Neural cell (in vitro differentiated cells): ENCODE data around the gene ORC5. TPM values are rescaled to one million over a fixed set of nuclear protein-coding genes. Genes with fewer than 3 reads are reported as not detected.

ENCODE experiments used
- H2AFZ ChIP-seq: fragments of 200-600, 300-800 bp; sonication (generic), shearing (Covaris generic); 2 replicates; pipeline ENCODE4 v1.6.0; 2014; ENCODE audit warnings: low read depth, mild to moderate bottlenecking, antibody characterized with exemption, low read length, moderate library complexity
- H3F3A ChIP-seq: fragments of 200-600 bp; shearing (Covaris generic); 2 replicates; pipeline ENCODE4 v1.6.1; 2016; ENCODE audit warnings: mild to moderate bottlenecking, moderate library complexity, mixed read lengths, antibody characterized with exemption, low read length; ENCODE audit not compliant: insufficient read depth, poor library complexity, severe bottlenecking
- H3K27ac ChIP-seq: fragments of 200-600, 300-800 bp; sonication (generic), shearing (Covaris generic); 2 replicates; pipeline ENCODE4 v1.5.1; 2014; ENCODE audit warnings: mild to moderate bottlenecking, low read length, moderate library complexity
- H3K27me3 ChIP-seq: fragments of 300-800, 200-600 bp; sonication (generic), shearing (Covaris generic); 2 replicates; pipeline ENCODE4 v1.6.0; 2014; ENCODE audit warnings: mild to moderate bottlenecking, low read depth, low read length, moderate library complexity; ENCODE audit not compliant: insufficient read depth
- H3K36me3 ChIP-seq: fragments of 300-800, 200-600 bp; sonication (generic), shearing (Covaris generic); 2 replicates; pipeline ENCODE4 v1.5.1; 2014; ENCODE audit warnings: mild to moderate bottlenecking, antibody characterized with exemption, low read length, moderate library complexity; ENCODE audit not compliant: insufficient read depth
- H3K4me2 ChIP-seq: fragments of 300-800, 200-600 bp; sonication (generic), shearing (Covaris generic); 2 replicates; pipeline ENCODE4 v1.6.0; 2014; ENCODE audit warnings: mild to moderate bottlenecking, low read length
- H3K4me3 ChIP-seq: fragments of 300-800, 200-600 bp; sonication (generic), shearing (Covaris generic); 2 replicates; pipeline ENCODE4 v1.5.1; 2014; ENCODE audit warnings: mild to moderate bottlenecking, low read length, moderate library complexity
- H3K79me2 ChIP-seq: fragments of 200-600 bp; shearing (Covaris generic); replicated peaks from 2 replicates; pipeline ENCODE4 v1.6.0; 2014; ENCODE audit warnings: mild to moderate bottlenecking, low read length, moderate library complexity; ENCODE audit not compliant: insufficient read depth
- H3K9ac ChIP-seq: fragments of 300-800, 200-600 bp; sonication (generic), shearing (Covaris generic); 2 replicates; pipeline ENCODE4 v1.6.1; 2016; ENCODE audit warnings: mild to moderate bottlenecking, low read length, mixed read lengths
- H3K9me2 ChIP-seq: fragments of 200-600 bp; shearing (Covaris generic); 2 replicates; pipeline ENCODE4 v1.6.1; 2016; ENCODE audit warnings: mild to moderate bottlenecking, low read length, mixed read lengths; ENCODE audit not compliant: insufficient read depth
- H3K9me3 ChIP-seq: fragments of 200-600, 300-800 bp; sonication (generic), shearing (Covaris generic); 2 replicates; pipeline ENCODE4 v1.6.1; 2016; ENCODE audit warnings: mild to moderate bottlenecking, mixed run types, low read length, moderate library complexity, mixed read lengths
- H4K20me1 ChIP-seq: fragments of 200-600 bp; shearing (Covaris generic); 2 replicates; pipeline ENCODE4 v1.6.1; 2016; ENCODE audit warnings: mild to moderate bottlenecking, mixed run types; ENCODE audit not compliant: insufficient read depth
- CTCF ChIP-seq: fragments of 450-650 bp; IDR thresholded peaks from 2 replicates; pipeline ENCODE4 v1.5.1; 2014; ENCODE audit warnings: antibody characterized with exemption, mild to moderate bottlenecking, moderate library complexity; ENCODE audit not compliant: poor library complexity, severe bottlenecking
- EP300 ChIP-seq: fragments of 450-650 bp; conservative IDR thresholded peaks from 2 replicates; pipeline ENCODE4 v1.6.1; 2014; ENCODE audit warnings: antibody characterized with exemption, mild to moderate bottlenecking, moderate library complexity; ENCODE audit not compliant: poor library complexity, severe bottlenecking
- EZH2 ChIP-seq: fragments of 200-600, 300-800 bp; shearing (Covaris generic), sonication (generic); IDR thresholded peaks from 2 replicates; pipeline ENCODE4 v1.6.1; 2014; ENCODE audit warnings: antibody characterized with exemption, low read length, borderline replicate concordance, mild to moderate bottlenecking; ENCODE audit not compliant: insufficient read depth, poor library complexity, severe bottlenecking
- MXI1 ChIP-seq: fragments of 450-650 bp; conservative IDR thresholded peaks from 2 replicates; pipeline ENCODE4 v1.6.1; 2014; ENCODE audit warnings: antibody characterized with exemption, mild to moderate bottlenecking; ENCODE audit not compliant: poor library complexity, severe bottlenecking
- POLR2AphosphoS5 ChIP-seq: IDR thresholded peaks from 2 replicates; pipeline ENCODE4 v1.6.1; 2012
- RAD21 ChIP-seq: fragments of 450-650 bp; conservative IDR thresholded peaks from 2 replicates; pipeline ENCODE4 v1.6.1; 2014; ENCODE audit warnings: antibody characterized with exemption, mild to moderate bottlenecking, moderate library complexity
- REST ChIP-seq: IDR thresholded peaks from 2 replicates; pipeline ENCODE4 v1.6.1; 2012; ENCODE audit warnings: borderline replicate concordance
- SMC3 ChIP-seq: fragments of 450-650 bp; conservative IDR thresholded peaks from 2 replicates; pipeline ENCODE4 v1.6.1; 2014; ENCODE audit warnings: antibody characterized with exemption, mild to moderate bottlenecking, moderate library complexity; ENCODE audit not compliant: poor library complexity
- TAF1 ChIP-seq: IDR thresholded peaks from 2 replicates; pipeline ENCODE4 v1.6.1; 2012; ENCODE audit warnings: low read depth
- polyA plus RNA-seq: library from polyadenylated mRNA; depleted of rRNA; stranded (reverse); fragments of >200 nt; gene quantifications from 2 replicates; pipeline ENCODE4 v1.2.3, GENCODE V29; 2014

ORC5 gene
- polyA plus RNA-seq, 1 donor from 2014 or later, result 23.4 TPM

GRCh38 chr7:104137511-104137910 lies 70.3 kb downstream of the ORC5 start:
- TF ChIP-seq RAD21 (no peak), TAF1 (no peak), EZH2 (no peak), EP300 (no peak), CTCF (no peak)
- H3F3A ChIP-seq, result no peaks in the 10 kb centered on the region
- no peak overlapping the region for H3K4me2 ChIP-seq
- H2AFZ ChIP-seq, result no peak overlapping the region
- no peak overlapping the region for H3K27ac ChIP-seq
- H3K9me3 ChIP-seq, result no peaks in the 10 kb centered on the region
- H3K27me3 ChIP-seq, result no peaks in the 10 kb centered on the region
- H3K79me2 ChIP-seq, result no peaks in the 10 kb centered on the region
- H3K4me3 ChIP-seq, result no peak overlapping the region
- H3K36me3 ChIP-seq, result no peaks in the 10 kb centered on the region
- H4K20me1 ChIP-seq, result no peaks in the 10 kb centered on the region
- H3K9ac ChIP-seq, result no peak overlapping the region
- H3K9me2 ChIP-seq, result no peaks in the 10 kb centered on the region

- Histone ChIP-seq H3K4me2 (no peak overlapping the region), H3K36me3 (no peaks in the 10 kb centered on the region), H3K4me3 (no peak overlapping the region), H3K27me3 (no peaks in the 10 kb centered on the region), H3K27ac (no peak overlapping the region), H3K79me2 (no peaks in the 10 kb centered on the region), H3K9me2 (no peaks in the 10 kb centered on the region), H2AFZ (no peak overlapping the region), H3K9ac (no peak overlapping the region), H3K9me3 (no peaks in the 10 kb centered on the region), H3F3A (no peaks in the 10 kb centered on the region), H4K20me1 (no peaks in the 10 kb centered on the region)
- no peak for TF ChIP-seq RAD21
- no peak for TF ChIP-seq TAF1
- TF ChIP-seq CTCF, result no peak
- no peak for TF ChIP-seq EP300
- no peak for TF ChIP-seq SMC3
- no peak for TF ChIP-seq POLR2AphosphoS5
Measured at GRCh38 chr7:104136981-104137380, 70.8 kb downstream of the ORC5 start.

GRCh38 chr7:104136561-104136960 lies 71.3 kb downstream of the ORC5 start:
- H3K27me3 ChIP-seq, result no peaks in the 10 kb centered on the region
- H3K79me2 ChIP-seq, result no peaks in the 10 kb centered on the region
- H2AFZ ChIP-seq, result no peak overlapping the region
- no peaks in the 10 kb centered on the region for H3K9me3 ChIP-seq
- no peaks in the 10 kb centered on the region for H3K9me2 ChIP-seq
- H3K36me3 ChIP-seq, result no peaks in the 10 kb centered on the region
- H4K20me1 ChIP-seq, result no peaks in the 10 kb centered on the region
- no peak overlapping the region for H3K4me2 ChIP-seq
- no peak overlapping the region for H3K4me3 ChIP-seq
- TF ChIP-seq EZH2 (no peak), CTCF (no peak), TAF1 (no peak), EP300 (no peak), RAD21 (no peak), MXI1 (no peak), REST (no peak), SMC3 (no peak), POLR2AphosphoS5 (no peak)
- H3K27ac ChIP-seq, result no peak overlapping the region
- H3K9ac ChIP-seq, result no peak overlapping the region
- no peaks in the 10 kb centered on the region for H3F3A ChIP-seq
